Stimulated activated CD4-positive, alpha-beta T cell treated with anti-CD3 and anti-CD28 coated beads, Interleukin-1b, Interleukin-23, amount 100 ng/mL, for 48 hours (primary cell): ENCODE data around the gene EFCAB5.
"Not testable (repeated sequence)": the region's sequence is repeated elsewhere in the genome, so short reads cannot be mapped to it uniquely, and the experiment has no call there.

Source experiments
- DNase-seq: peaks from one replicate; pipeline ENCODE4 v3.0.0-alpha.2; 2020

Gene EFCAB5

DNA sequence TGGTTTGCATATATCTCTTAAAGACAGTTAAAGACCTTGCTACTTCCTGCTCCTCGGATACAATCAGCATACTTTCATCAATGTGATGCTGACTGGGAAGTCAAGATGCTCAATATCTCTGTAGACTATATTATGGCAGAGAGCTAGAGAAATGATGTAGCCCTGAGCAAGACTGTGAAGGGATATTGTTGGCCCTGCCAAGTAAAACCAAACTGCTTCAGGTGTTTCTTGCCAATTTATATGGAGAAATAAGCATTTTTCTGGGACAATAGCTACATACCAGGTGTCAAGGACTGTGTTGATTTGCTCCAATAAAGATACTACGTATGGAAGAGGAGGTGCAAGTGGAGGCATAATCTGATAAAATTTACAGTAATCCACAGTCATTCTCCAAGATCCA lies 4.7 kb upstream of the EFCAB5 start:
- DNase-seq, result no peak

DNA sequence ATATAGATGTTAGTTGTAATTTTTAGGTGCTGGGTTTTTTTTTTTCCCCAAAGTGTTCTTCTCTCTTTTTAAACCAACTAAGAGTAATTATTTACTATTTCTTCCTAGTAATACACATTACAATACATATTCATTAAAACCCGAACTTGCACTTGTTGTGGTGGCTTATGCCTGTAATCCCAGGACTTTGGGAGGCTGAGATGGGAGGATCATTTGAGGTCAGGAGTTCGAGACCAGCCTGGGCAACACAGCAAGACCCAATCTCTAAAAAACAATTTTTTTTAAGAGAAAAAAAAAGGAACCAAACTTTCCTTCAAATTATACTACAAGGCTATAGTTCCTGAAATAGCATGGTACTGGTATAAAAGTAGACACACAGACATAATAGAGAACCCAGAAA lies 3.8 kb downstream of the EFCAB5 start:
- no peak for DNase-seq

DNA sequence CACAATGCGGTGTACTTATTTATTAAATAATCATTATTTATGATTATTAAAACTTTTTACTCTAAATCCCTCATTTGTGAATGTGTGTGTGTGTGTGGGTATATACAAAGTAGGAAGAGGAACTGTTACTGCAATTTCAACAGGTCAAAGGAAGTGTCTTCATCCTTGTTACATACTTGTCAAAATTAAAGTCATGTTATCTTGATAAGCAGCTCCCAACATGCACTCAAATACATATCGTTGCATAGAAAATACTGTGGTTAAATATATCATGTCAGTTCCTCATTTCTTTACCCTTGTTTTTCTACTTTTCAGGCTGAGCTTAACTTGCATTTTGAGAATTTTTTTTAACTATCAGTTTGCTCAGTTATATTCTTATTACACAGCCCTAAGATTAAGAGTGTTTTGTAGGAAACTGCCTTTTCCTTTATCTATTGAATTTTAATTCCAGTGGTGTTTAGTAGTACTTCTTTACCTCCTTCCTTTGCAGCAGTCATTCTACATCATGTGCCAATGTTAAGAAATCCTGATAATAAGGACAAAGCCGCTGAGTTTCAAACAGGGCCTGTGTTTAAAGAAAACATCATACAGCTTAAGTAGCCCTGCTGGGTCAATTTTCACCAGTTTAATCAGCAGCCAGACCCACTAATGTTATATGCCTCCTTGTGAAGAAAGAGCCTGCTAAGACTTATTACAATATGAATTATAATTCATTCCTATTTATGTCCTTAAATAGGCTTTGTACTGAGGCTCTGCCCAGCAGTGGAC lies 7.2 kb downstream of the EFCAB5 start:
- DNase-seq, result no peak

DNA sequence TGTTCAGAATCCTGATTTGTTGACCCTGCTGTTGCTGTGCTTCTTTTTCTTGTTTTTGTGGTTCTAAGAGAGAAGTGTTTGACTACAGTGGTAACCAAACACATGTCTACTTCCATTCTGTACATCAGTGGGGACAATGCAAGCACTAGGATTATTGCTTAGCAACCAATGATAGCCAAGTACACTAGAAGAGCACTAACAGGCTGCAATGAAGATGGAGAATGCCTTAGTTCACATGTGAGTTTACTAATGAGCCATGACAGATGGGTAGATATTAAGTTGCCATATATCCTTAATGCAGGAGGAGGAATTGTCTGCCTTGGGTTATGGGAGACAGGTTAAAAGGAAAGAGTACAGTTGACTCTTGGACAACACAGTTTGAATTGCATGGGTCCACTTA lies 8.3 kb downstream of the EFCAB5 start:
- DNase-seq, result no peak

DNA sequence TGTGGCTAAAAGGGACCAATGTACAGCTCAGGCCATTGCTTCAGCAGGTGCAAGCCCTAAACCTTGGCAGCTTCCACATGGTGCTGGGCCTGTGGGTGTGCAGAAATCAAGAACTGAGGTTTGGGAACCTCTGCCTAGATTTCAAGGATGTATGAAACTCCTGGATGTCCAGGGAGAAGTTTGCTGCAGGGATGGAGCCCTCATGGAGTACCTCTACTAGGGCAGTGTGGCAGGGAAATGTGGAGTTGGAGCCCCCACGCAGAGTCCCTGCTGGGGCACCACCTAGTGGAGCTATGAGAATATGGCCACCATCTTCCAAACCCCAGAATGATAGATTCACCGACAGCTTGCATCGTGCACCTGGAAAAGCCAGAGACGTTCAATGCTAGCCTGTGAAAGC lies 13.0 kb downstream of the EFCAB5 start:
- no peak for DNase-seq

DNA sequence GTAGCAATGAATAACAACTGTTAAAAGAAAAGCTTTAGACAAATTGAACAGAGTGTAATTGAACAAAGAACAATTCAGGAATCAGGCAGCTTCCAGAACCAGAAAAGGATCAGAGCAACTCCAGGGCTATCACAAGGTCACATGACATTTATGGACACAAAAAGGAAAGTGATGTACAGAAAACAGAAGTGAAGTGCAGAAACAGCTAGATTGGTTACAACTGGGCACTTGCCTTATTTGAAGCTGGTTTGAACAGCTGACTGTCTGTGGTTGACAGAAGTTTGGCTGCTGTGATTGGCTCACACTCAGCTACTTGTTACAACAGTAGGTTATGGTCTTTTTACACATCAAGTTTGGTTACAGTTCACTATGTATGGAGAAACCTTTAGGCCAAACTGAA lies 14.8 kb downstream of the EFCAB5 start:
- DNase-seq, result no peak

DNA sequence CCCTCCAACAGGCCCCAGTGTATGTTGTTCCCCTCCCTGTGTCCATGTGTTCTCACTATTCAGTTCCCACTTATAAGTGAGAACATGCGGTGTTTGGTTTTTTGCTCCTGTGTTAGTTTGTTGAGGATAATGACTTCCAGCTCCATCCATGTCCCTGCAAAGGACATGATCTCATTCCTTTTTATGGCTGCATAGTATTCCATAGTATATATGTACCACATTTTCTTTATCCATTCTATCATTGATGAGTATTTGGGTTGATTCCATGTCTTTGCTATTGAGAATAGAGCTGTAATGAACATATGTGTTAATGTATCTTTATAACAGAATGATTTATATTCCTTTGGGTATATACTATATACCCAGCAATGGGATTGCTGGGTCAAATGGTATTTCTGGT lies 16.1 kb downstream of the EFCAB5 start:
- DNase-seq, result not testable (repeated sequence)

DNA sequence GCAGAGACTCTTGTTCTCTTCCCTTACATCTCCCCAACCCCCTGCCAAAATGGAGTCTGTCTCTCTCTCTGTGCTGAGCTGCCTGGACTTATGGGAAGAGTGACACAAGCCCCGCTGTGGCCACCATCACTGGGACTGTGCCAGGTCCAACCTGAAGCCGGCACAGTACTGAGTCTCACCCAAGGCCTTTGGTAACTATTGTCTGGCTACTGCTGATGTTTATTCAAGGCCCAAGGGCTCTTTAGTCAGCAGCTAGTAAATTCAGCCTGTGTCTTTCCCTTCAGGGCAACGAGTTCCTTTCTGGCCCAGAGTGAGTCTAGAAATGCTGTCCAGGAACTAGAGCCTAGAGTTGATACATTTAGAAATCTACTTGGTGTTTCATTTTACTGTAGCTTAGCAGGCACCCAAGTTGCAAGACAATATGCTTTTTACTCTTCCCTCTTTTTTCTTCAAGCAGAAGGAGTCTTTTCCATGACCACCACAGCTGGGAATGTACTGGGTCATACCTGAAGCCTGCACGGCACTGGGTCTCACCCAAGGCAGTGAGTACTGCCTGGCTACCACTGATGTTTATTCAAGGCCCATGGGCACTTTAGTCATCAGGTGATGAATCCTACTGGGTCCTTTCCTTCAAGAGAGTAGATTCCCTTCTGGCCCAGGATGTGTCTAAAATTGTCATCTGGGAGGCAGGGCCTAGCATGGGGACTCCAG lies 17.7 kb downstream of the EFCAB5 start:
- DNase-seq, result no peak

DNA sequence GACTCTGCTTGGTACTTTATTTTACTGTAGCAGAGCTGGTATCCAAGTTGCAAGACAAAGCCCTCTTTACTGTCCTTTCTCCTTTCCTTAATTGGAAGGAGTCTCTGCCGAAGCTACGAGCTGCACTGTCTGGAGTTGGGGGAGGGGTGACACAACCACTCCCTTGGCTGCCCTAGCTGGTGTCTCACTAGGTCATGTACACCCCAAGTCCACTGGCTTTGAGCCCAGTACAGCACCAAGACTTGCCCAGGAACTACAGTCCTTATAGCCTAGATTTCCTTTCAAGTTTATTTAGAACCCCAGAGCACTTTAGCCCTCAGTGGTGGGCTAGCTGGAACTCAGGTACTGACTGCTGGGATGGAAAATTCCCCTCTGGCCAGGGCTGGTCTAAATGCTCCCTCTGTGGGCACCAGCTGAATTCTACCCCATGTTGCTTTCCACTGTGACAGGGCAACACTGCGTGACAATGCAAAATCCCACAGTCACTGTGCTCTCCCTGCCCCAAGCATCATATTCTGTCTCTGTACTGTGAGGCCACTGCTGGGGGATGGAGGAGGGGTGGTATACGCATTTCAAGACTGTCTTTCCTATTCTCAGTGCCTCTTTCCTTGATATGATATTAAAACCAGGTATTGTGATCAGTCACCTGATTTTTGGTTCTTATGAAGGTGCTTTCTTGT lies 18.4 kb downstream of the EFCAB5 start:
- no peak for DNase-seq

DNA sequence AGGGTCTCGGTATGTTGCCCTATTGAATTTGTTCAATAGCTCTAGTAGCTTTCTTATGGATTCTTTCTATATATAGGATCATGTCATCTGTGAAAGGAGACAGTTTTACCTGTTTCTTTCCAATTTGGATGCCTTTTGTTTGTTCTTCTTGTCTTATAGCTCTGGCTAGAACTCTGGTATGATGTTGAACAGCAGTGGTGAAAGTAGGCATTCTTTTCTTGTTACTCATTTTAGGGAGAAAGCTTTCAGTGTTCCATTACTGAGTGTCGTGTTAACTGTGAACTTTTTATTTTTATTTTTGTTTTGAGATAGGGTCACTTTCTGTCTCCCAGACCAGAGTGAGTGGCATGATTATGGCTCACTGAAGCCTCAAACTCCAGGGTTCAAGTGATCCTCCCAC lies 21.2 kb downstream of the EFCAB5 start:
- DNase-seq, result no peak

DNA sequence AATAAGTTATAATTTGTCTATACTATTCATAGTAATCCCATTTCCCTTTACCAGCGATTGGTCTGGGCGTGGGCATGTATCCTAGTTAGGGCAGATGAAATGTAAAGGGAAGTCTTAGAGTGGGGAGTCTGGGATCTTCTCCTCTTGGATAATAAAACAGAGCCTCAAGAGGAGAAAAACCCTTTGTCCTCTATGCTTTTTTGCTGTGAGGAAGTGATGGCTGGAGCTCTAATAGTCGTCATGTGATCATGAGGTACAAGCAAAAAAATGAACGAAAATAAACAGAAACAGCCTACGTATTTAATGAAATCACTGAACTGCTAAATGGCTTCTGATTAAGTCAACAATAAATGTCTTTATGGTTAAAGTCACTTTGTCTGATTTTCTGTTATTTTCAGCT lies 26.8 kb downstream of the EFCAB5 start:
- DNase-seq, result no peak

DNA sequence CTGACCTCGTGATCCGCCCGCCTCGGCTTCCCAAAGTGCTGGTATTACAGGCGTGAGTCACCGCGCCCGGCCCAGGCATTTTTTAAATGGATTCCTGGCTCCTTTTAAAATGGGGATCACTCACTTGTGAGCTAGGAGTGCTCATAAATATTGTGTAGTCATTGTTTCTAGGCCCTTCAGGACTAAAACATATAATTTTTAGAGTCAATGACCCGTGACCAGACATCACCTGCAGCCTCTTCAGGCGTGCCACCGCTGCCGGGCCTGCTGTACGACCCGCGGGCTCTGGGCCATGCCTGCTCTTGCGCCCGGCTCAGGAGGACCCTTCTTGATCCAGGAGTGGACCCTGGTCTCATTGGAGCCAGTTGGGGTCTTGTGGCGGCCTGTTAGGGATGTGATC lies 30.8 kb downstream of the EFCAB5 start:
- no peak for DNase-seq

DNA sequence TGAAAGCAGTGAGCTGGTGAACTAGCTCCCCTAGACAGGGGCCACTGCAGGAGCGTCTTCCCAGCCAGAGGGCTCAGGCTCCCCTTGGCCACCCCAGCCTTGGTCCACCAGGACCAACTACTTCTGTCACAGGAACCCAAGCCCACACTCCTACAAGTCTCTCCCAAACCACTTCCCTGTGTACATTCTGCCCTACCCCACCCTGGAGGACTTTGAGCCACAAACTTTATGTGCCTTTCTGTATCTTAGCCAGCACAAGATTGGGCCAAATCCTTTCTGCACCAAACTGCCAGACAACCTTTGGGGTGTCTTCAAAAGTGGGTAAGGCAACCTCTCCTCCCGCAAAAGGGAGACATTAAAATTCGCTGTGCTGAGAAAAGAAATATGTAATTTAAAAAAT lies 31.6 kb downstream of the EFCAB5 start:
- DNase-seq, result no peak

DNA sequence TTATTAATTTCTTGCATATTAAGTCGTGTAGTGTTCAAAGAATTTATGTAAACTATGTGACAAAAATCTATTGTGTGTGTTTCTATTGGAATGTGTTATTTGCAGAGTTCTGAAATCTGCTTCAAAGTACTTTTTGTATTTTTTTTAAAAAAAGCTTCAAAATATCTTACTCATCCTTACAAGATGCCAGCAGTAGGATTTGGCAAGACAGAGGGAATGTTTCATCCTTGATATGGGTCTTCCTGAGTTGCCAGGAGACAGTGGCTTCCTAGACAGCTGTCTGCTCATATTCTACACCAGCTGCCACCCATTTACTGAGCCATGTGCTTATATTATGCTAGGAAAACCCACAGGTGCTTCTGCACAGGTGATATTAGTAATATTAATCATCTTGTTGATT lies 36.4 kb downstream of the EFCAB5 start:
- no peak for DNase-seq

DNA sequence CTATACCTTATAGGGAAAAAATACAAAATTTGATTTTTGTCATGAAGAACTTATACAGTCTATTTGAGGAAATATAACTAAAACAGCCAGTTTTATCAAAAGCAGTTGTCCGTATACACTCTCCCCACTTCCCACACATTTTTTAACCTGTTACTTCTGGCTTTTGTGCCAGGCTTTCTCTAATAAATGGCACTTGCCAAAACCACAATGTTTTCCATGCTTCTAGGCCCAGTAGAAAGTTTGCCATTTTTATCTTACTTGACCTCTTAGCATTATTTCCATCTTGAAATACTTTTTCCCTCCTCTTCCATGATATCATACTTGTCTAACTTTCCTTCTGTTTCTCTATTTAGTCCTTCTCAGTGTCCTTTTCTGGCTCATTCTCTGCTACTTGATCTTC lies 38.8 kb downstream of the EFCAB5 start:
- no peak for DNase-seq

DNA sequence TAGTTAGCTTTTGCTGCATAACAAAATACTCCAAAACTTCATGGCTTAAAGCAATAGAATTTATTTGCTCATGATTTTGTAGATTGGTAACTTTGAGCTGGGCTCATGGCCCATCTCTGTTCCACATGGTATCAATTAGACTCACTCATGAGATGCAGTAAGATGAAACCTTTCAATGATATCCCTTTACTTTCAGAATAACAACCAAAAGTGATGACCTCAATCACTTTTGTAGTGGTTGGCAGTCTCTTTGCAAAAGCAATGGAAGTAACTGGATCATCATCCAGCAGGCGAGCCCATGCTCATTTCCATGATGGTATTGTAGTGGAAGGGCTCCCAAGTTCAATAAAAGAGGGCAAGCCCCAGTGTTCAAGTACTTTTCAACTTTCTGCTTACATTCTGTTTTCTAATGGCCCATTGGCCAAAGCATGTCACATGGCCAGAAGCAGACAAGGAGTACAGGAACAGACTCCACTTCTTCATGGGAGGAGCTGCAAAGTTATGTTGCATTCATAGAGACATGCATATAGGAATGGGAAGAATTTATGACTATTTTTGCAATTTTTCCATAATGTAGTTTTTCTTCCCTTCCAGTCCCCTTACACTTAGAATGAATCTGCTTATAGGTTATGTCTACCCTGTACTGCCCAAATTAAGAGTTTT lies 41.7 kb downstream of the EFCAB5 start:
- no peak for DNase-seq

DNA sequence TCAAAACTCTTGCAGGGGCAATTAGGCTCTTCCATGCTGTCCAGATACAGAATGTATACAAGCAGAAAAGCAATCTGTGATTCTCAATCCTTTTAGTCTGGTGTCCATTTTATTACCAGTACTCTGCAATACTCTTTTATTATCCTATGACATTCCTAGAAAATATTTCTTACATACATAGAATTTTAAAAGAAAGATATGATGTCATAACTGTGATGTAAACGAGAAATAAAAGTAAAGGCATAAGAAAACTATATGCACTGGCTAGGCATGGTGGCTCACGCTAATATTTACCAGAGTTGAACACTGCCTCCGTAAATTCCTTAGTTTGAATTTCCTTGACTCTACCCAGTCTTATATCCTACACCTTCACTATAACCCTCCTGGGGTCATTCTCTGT lies 55.0 kb downstream of the EFCAB5 start:
- no peak for DNase-seq

DNA sequence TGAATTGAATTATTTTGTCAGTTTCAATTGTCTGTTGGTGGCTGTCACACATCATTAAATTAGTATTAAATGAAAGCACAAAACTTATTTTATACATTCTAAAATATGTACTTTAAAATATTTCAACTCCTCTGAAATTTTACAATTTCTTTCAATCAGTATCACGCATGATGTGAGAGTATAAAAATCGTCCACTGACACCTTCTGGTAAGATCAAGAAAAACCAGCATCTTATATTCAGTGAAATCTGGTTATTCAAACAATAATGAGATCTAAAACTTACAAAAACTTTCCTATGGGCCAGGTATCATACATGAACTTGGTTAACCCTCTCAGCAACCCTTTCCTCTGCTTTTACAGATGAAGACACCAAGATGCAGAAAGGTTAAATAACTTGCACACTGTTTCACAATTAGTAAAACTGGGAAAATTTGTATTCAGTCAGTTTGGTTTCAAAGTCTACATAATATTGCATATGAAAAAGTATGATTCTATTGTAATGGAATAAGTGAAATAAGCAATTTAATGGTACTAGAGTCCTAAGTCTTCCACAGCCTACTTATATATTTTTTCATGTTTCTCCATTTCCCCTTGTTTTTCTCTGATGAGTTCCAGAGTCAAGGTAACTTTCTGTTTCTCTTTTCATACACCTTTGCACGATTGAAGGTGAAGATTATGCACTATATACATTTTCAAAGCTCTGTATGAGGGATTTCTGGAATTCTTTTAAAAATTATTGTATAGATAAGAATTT lies 58.7 kb downstream of the EFCAB5 start:
- no peak for DNase-seq

DNA sequence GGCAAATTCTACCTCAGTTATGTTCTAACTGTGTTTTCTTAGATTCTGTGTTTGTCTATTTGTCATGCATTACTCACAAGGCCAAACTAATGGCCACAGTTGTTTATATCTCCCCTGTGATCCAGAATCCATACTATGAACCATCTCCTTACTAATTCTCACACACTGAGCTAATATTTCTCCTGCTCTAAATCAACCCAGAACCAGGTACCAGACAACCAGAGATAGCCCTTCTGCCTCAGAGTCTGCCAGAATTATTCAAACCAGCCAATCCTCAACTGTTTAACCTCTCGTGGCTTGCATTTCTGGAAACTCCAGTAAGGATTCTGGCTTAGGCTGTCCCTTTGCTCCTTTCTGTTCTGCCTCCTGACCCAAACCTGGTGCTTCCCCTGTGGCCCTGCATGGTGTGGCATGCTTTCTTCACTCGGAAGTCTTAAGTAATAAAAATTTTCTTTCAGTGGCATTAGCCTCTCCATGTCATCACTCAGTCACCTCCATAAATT lies 59.4 kb downstream of the EFCAB5 start:
- DNase-seq, result no peak

DNA sequence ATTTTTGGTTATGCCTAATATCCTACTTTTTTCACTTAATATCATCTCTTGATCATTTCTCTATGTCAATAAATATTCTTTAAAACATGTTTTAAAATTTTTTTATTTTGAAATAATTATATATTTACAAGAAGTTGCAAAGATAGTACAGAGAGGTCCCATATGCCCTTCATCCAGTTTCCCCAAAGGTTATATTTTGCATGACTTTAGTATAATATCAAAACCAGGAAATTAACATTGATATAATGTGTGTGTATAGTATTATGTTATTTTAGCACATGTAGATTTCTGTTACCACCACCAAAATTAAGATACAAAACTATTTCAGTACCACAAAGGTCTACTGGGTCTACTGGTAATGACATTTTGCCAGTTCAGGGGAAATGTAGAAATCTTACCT lies 60.7 kb downstream of the EFCAB5 start:
- DNase-seq, result no peak

DNA sequence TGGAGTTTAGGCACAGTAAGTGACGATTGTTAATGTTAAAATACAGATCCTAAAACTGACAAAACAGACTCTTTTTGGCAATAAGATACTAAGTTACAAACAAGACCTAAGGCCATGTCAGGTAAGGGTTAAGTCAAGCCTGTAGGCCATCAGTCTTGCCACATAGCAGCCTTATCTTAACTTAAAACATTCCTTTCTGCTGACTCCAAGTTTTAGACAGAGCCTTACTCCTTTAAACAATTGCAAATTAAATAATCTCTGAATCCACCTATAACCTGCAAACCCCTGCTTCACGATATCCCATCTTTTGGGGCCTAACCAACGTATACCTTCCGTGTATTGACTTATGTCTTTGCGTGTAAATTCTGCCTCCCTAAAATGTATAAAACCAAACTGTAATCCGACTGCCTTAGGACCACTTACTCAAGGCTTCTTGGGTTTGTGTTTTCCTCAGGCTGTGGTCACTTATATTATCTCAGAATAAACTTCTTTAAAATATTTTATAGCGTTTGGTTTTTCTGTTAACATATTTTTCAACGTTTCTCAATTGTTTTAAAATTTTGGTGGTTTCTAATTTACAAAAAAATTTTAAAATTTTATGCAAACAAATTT lies 64.4 kb downstream of the EFCAB5 start:
- DNase-seq, result no peak

DNA sequence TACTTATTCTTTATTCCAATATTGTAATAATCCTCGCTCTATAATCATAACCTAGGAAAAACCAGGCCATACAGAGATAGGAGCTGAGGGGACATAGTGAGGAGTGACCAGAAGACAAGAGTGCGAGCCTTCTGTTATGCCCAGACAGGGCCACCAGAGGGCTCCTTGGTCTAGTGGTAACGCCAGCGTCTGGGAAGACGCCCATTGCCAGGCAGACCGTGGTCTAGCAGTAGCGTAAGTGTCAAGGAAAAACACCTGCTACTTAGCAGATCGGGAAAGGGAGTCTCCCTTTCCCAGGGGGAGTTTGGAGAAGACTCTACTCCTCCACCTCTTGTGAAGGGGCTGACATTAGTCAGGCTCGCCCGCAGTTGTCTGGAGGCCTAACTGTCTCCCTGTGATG lies 70.5 kb downstream of the EFCAB5 start:
- not testable (repeated sequence) for DNase-seq
